IMR-90 (cell line): ENCODE measurements around the gene MB21D2. TPM values are rescaled to one million over a fixed set of nuclear protein-coding genes. Genes with fewer than 3 reads are reported as not detected.

Experiments
- ATAC-seq: fragments of 200-7000 bp; cut with Tn5 transposase; 2 replicates; pipeline ENCODE4 v1.9.1; 2020; ENCODE audit warnings: low read depth, mild to moderate bottlenecking, moderate library complexity
- BruUV-seq: library from RNA; stranded (reverse); fragments of 400-500 nt; replicated peaks from 2 replicates; lab custom pipeline; 2021; lab: Mats Ljungman, UMichigan
- CTCF ChIA-PET: fragments of 300-600 bp; formaldehyde crosslinking; extraction: SDS; loops from one replicate; lab custom pipeline; 2021; ENCODE audit warnings: antibody characterized with exemption; lab: Yijun Ruan, JAX
- POLR2A ChIA-PET: fragments of 300-600 bp; sonication (Branson Sonifier 250); formaldehyde crosslinking; loops from one replicate; lab custom pipeline; 2022; ENCODE audit warnings: antibody characterized with exemption; ENCODE audit not compliant: unreplicated experiment; lab: Charles Lee
- DNase-seq: peaks from one replicate; pipeline ENCODE4 v3.0.0; 2013
- H2AFZ ChIP-seq: replicated peaks from 2 replicates; pipeline ENCODE3; 2013; ENCODE audit warnings: low read length, mild to moderate bottlenecking; ENCODE audit not compliant: poor library complexity
- H2AK5ac ChIP-seq: 2 replicates; pipeline ENCODE4 v1.6.1; 2013; ENCODE audit warnings: low read depth, low read length, inconsistent platforms
- H2AK9ac ChIP-seq: replicated peaks from 2 replicates; pipeline ENCODE3; 2013; ENCODE audit warnings: mild to moderate bottlenecking, low read depth, low read length, moderate library complexity; ENCODE audit not compliant: poor library complexity
- H2BK120ac ChIP-seq: 2 replicates; pipeline ENCODE4 v1.6.1; 2013; ENCODE audit warnings: low read depth, low read length, inconsistent platforms
- H2BK15ac ChIP-seq: 3 replicates; pipeline ENCODE4 v1.6.1; 2013; ENCODE audit warnings: low read depth, low read length, inconsistent platforms
- H2BK20ac ChIP-seq: 2 replicates; pipeline ENCODE4 v1.6.1; 2013; ENCODE audit warnings: low read depth, mild to moderate bottlenecking, inconsistent platforms, low read length, moderate library complexity
- H2BK5ac ChIP-seq: 2 replicates; pipeline ENCODE4 v1.6.1; 2013; ENCODE audit warnings: mild to moderate bottlenecking, low read depth, low read length, inconsistent platforms; ENCODE audit not compliant: poor library complexity, severe bottlenecking
- H3K14ac ChIP-seq: replicated peaks from 2 replicates; pipeline ENCODE4 v1.6.1; 2013; ENCODE audit warnings: low read depth, low read length, inconsistent platforms
- H3K18ac ChIP-seq: 2 replicates; pipeline ENCODE4 v1.6.1; 2013; ENCODE audit warnings: low read depth, low read length, control low read depth
- H3K23ac ChIP-seq: 2 replicates; pipeline ENCODE4 v1.6.1; 2013; ENCODE audit warnings: low read depth, low read length, inconsistent platforms
- H3K27ac ChIP-seq: 2 replicates; pipeline ENCODE4 v1.5.1; 2013; ENCODE audit warnings: mild to moderate bottlenecking, control low read depth, low read length; ENCODE audit not compliant: insufficient read depth
- H3K27me3 ChIP-seq: 2 replicates; pipeline ENCODE4 v1.6.1; 2013; ENCODE audit warnings: low read length; ENCODE audit not compliant: control insufficient read depth, insufficient read depth
- H3K36me3 ChIP-seq: 2 replicates; pipeline ENCODE4 v1.6.1; 2013; ENCODE audit warnings: low read length, mixed read lengths; ENCODE audit not compliant: control insufficient read depth, insufficient read depth
- H3K4ac ChIP-seq: 2 replicates; pipeline ENCODE4 v1.6.1; 2013; ENCODE audit warnings: low read depth, low read length, inconsistent platforms
- H3K4me1 ChIP-seq: 2 replicates; pipeline ENCODE4 v1.6.1; 2013; ENCODE audit warnings: low read length, mixed read lengths; ENCODE audit not compliant: control insufficient read depth, insufficient read depth
- H3K4me2 ChIP-seq: 2 replicates; pipeline ENCODE4 v1.6.1; 2013; ENCODE audit warnings: low read depth, mild to moderate bottlenecking, control low read depth, low read length, moderate library complexity
- H3K4me3 ChIP-seq: 2 replicates; pipeline ENCODE4 v1.5.1; 2013; ENCODE audit warnings: low read depth, mild to moderate bottlenecking, control low read depth, low read length, moderate library complexity; ENCODE audit not compliant: insufficient read depth
- H3K56ac ChIP-seq: 2 replicates; pipeline ENCODE4 v1.6.1; 2013; ENCODE audit warnings: low read length, inconsistent platforms; ENCODE audit not compliant: insufficient read depth; ENCODE audit errors: extremely low read depth
- H3K79me1 ChIP-seq, 2 experiments: 2 replicates each; pipeline ENCODE4 v1.6.1; 2013; ENCODE audit warnings: low read length in 2 of 2, inconsistent platforms in 1 of 2, low read depth in 1 of 2
- H3K9ac ChIP-seq: 2 replicates; pipeline ENCODE4 v1.6.1; 2013; ENCODE audit warnings: low read depth, low read length, control low read depth
- H3K9me1 ChIP-seq: 2 replicates; pipeline ENCODE4 v1.6.1; 2013; ENCODE audit warnings: low read length, inconsistent platforms; ENCODE audit not compliant: insufficient read depth
- H3K9me3 ChIP-seq: 2 replicates; pipeline ENCODE4 v1.6.1; 2013; ENCODE audit warnings: low read length; ENCODE audit not compliant: control insufficient read depth, insufficient read depth
- H4K20me1 ChIP-seq: 2 replicates; pipeline ENCODE4 v1.6.1; 2013; ENCODE audit warnings: low read length, inconsistent platforms; ENCODE audit not compliant: insufficient read depth
- H4K5ac ChIP-seq: 2 replicates; pipeline ENCODE4 v1.6.1; 2013; ENCODE audit warnings: mild to moderate bottlenecking, low read depth, low read length, control low read depth
- H4K8ac ChIP-seq, 2 experiments: 2 replicates each; pipeline ENCODE4 v1.6.1; 2013; ENCODE audit warnings: low read depth in 2 of 2, low read length in 2 of 2, control low read depth in 1 of 2, inconsistent platforms in 1 of 2
- H4K91ac ChIP-seq: 2 replicates; pipeline ENCODE4 v1.6.1; 2013; ENCODE audit warnings: low read depth, low read length, inconsistent platforms; ENCODE audit not compliant: insufficient read depth
- BHLHE40 ChIP-seq: fragments of 150-350 bp; IDR thresholded peaks from 2 replicates; pipeline ENCODE4 v1.6.1; 2016; ENCODE audit warnings: mild to moderate bottlenecking, low read depth, low read length
- CHD1 ChIP-seq: IDR thresholded peaks from 2 replicates; pipeline ENCODE4 v1.6.1; 2012; ENCODE audit warnings: low read depth, low read length, improper control_type of control experiment
- ELK1 ChIP-seq: fragments of 150-350 bp; IDR thresholded peaks from 2 replicates; pipeline ENCODE4 v1.6.1; 2016; ENCODE audit warnings: low read depth, mild to moderate bottlenecking, low read length, moderate library complexity, borderline replicate concordance
- POLR2A ChIP-seq: IDR thresholded peaks from 2 replicates; pipeline ENCODE4 v1.6.1; 2012; ENCODE audit warnings: mild to moderate bottlenecking, low read depth, low read length
- WGBS, 2 experiments: methylation state at CpG; one replicate each; pipeline versions ENCODE4 v1.1.5 to v1.1.7; 2013; ENCODE audit warnings: missing lambda C conversion rate in 2 of 2; ENCODE audit not compliant: insufficient read length in 1 of 2; ENCODE audit errors: extremely low coverage in 2 of 2; 5-methylcytosine and 5-hydroxymethylcytosine counted together
- dilution Hi-C: fragments of 300-500 bp; cut with HindIII; formaldehyde crosslinking; loops from one replicate; pipeline ENCODE4 v1.14.3; 2018; ENCODE audit warnings: low sequenced_read_pairs; ENCODE audit not compliant: unreplicated experiment
- in situ Hi-C: fragments of 300-500 bp; cut with MboI; formaldehyde crosslinking; loops from 3 replicates; pipeline ENCODE4 v1.14.3; 2019; ENCODE audit warnings: low sequenced_read_pairs, inconsistent platforms, mixed read lengths
- intact Hi-C: fragments of 100-400 bp; cut with micrococcal nuclease; formaldehyde crosslinking; loops from 2 replicates; pipeline ENCODE4 v1.10.0; 2022
- polyA plus RNA-seq, 3 experiments: library from polyadenylated mRNA; depleted of rRNA; stranded (reverse); fragments of >200 nt; gene quantifications; 2 replicates each; pipeline ENCODE4 v1.2.3, GENCODE V29; 2012; ENCODE audit warnings: low replicate concordance in 1 of 3
- total RNA-seq: library from RNA; depleted of rRNA; stranded (reverse); fragments of >200 nt; gene quantifications from 2 replicates; pipeline ENCODE4 v1.2.3, GENCODE V29; 2012
- TF ChIP-seq, protein P1 (sequence below): conservative IDR thresholded peaks from 2 replicates; pipeline ENCODE4 v1.5.1; 2012; ENCODE audit warnings: mild to moderate bottlenecking, low read depth, low read length, improper control_type of control experiment
- TF ChIP-seq, protein P2 (sequence below): fragments of 150-350 bp; IDR thresholded peaks from 2 replicates; pipeline ENCODE4 v1.6.1; 2017; ENCODE audit warnings: mild to moderate bottlenecking, antibody characterized with exemption, low read length, low read depth

Gene MB21D2
- total and polyA plus RNA-seq, 2 of the 4 experiments (the other 2 are of a cell fraction): 13.6 to 44.8 TPM

- Histone ChIP-seq H3K9me1 (no peaks in the 10 kb centered on the region; the same call in 1 of the 2 replicates), H3K23ac (no peak overlapping the region), H4K91ac (no peak overlapping the region), H3K18ac (no peak overlapping the region), H3K79me1 (peaks cover 10 to 13% of the 10 kb centered on the region in 2 experiments), H3K36me3 (peaks cover 10% of the 10 kb centered on the region), H2BK20ac (no peak overlapping the region), H2AFZ (no peak overlapping the region), H3K56ac (no peak overlapping the region), H3K4ac (no peak overlapping the region), H3K4me3 (no peak overlapping the region), H2AK9ac (no peak overlapping the region), H3K4me2 (no peak overlapping the region), H3K9ac (no peak overlapping the region), H3K14ac (no peak overlapping the region), H4K5ac (no peak overlapping the region), H3K4me1 (no peaks in the 10 kb centered on the region), H2BK120ac (no peak overlapping the region), H3K9me3 (no peaks in the 10 kb centered on the region), H4K8ac (no peak overlapping the region), H2AK5ac (no peak overlapping the region), H3K27me3 (no peaks in the 10 kb centered on the region), H4K20me1 (no peaks in the 10 kb centered on the region; the same call in 1 of the 2 replicates), H2BK15ac (no peak overlapping the region), H3K27ac (no peak overlapping the region), H2BK5ac (no peak overlapping the region)
- no TSS peak for BruUV-seq
- TF ChIP-seq BHLHE40: no peak
- TF ChIP-seq POLR2A: no peak
- no peak for TF ChIP-seq CHD1
- TF ChIP-seq, protein P1, sequence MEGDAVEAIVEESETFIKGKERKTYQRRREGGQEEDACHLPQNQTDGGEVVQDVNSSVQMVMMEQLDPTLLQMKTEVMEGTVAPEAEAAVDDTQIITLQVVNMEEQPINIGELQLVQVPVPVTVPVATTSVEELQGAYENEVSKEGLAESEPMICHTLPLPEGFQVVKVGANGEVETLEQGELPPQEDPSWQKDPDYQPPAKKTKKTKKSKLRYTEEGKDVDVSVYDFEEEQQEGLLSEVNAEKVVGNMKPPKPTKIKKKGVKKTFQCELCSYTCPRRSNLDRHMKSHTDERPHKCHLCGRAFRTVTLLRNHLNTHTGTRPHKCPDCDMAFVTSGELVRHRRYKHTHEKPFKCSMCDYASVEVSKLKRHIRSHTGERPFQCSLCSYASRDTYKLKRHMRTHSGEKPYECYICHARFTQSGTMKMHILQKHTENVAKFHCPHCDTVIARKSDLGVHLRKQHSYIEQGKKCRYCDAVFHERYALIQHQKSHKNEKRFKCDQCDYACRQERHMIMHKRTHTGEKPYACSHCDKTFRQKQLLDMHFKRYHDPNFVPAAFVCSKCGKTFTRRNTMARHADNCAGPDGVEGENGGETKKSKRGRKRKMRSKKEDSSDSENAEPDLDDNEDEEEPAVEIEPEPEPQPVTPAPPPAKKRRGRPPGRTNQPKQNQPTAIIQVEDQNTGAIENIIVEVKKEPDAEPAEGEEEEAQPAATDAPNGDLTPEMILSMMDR: no peak
- no peak for TF ChIP-seq ELK1
- TF ChIP-seq, protein P2, sequence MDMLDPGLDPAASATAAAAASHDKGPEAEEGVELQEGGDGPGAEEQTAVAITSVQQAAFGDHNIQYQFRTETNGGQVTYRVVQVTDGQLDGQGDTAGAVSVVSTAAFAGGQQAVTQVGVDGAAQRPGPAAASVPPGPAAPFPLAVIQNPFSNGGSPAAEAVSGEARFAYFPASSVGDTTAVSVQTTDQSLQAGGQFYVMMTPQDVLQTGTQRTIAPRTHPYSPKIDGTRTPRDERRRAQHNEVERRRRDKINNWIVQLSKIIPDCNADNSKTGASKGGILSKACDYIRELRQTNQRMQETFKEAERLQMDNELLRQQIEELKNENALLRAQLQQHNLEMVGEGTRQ: no peak
- ChIA-PET POLR2A (no interaction called here), CTCF (interaction anchor here (2.5 kb wide), 1 partner anchor 246 kb away, joined by 10 read pairs; no protein-coding TSS in a partner anchor)
- in situ Hi-C loops: no loop called here
- no CpG with 5 or more reads among the region's 6 CpGs for WGBS, 2 experiments
- ATAC-seq: no peak
- intact Hi-C loops: no loop called here
- dilution Hi-C loops: no loop called here
- DNase-seq: peak; percentile 7
Observed at GRCh38 chr3:192795021-192795420, 122.6 kb downstream of the MB21D2 start.
